ENCODE data around the gene MCTS1.

The MCTS1 gene

GRCh38 chrX:120560842-120561633 is 42.9 kb upstream of the MCTS1 start, which contains the start of gene CUL4B:
TSS of gene CUL4B (minus strand) at chrX:120560962. CDS start at chrX:120560638, 324 bp downstream.
- Histone ChIP-seq H3K4me2 (ENCODE audit: low read length, poor library complexity, severe bottlenecking) (peak within 1 kb of the TSS; percentile 70), H4K91ac (ENCODE audit: low read length) (peak within 1 kb of the TSS; percentile 90), H2BK12ac (ENCODE audit: low read length in 2 of 2) (peak within 1 kb of the TSS; percentile 54 to 72), H2AK5ac (ENCODE audit: low read length, severe bottlenecking) (peak within 1 kb of the TSS; percentile 93), H3K4me3 (ENCODE audit: insufficient read depth in 1 of 2, low read depth in 1 of 2, low read length in 2 of 2) (peak within 1 kb of the TSS; percentile 65 to 91), H2BK15ac (ENCODE audit: low read depth, poor library complexity, severe bottlenecking) (peak within 1 kb of the TSS; percentile 52), H2BK5ac (ENCODE audit: low read depth, low read length, poor library complexity, severe bottlenecking) (peak within 1 kb of the TSS; percentile 79), H3K27me3 (ENCODE audit: control insufficient read depth in 1 of 2, insufficient read depth in 1 of 2, low read length in 2 of 2) (no peaks in the 10 kb centered on the region), H3K4ac (ENCODE audit: low read depth in 1 of 2, low read length in 2 of 2) (peak within 1 kb of the TSS in 1 of 2 experiments; percentile 86), H3K23ac (ENCODE audit: low read length in 2 of 2) (no peak within 1 kb of the TSS), H3K18ac (ENCODE audit: low read depth in 1 of 2, low read length in 2 of 2) (peak within 1 kb of the TSS; percentile 81 to 88), H2AFZ (ENCODE audit: low read depth, low read length) (no peak within 1 kb of the TSS), H3K79me1 (replicated peaks; ENCODE audit: low read length, poor library complexity, severe bottlenecking) (peaks cover 3% of the 10 kb centered on the region), H3K27ac (ENCODE audit: low read length, poor library complexity, severe bottlenecking) (peak within 1 kb of the TSS; percentile 100), H3K4me1 (ENCODE audit: control insufficient read depth, insufficient read depth, low read depth, low read length) (peaks cover 3% of the 10 kb centered on the region), H4K8ac (ENCODE audit: low read length) (peak within 1 kb of the TSS; percentile 75), H3K9me3 (ENCODE audit: control insufficient read depth, low read length) (no peaks in the 10 kb centered on the region), H3K9ac (ENCODE audit: low read length) (peak within 1 kb of the TSS; percentile 95), H3K14ac (ENCODE audit: low read length in 2 of 2) (peak within 1 kb of the TSS in 1 of 2 experiments; percentile 86), H3K36me3 (ENCODE audit: control insufficient read depth in 1 of 2, insufficient read depth in 2 of 2, low read depth in 1 of 2, low read length in 2 of 2) (peaks cover 0 to 14% of the 10 kb centered on the region in 2 experiments), H2BK120ac (ENCODE audit: low read depth, low read length) (peak within 1 kb of the TSS; percentile 34)
- peak; percentile 97 for DNase-seq
- WGBS = 3% methylated on average over 12 of the region's 54 CpGs

- Histone ChIP-seq H2BK120ac (ENCODE audit: low read depth, low read length) (no peak overlapping the region), H3K23ac (ENCODE audit: low read length in 2 of 2) (no peak overlapping the region), H4K91ac (ENCODE audit: low read length) (no peak overlapping the region), H2BK15ac (ENCODE audit: low read depth, poor library complexity, severe bottlenecking) (no peak overlapping the region), H3K4ac (ENCODE audit: low read depth in 1 of 2, low read length in 2 of 2) (no peak overlapping the region), H3K27ac (ENCODE audit: low read length, poor library complexity, severe bottlenecking) (peak overlapping the region; percentile 67), H2AFZ (ENCODE audit: low read depth, low read length) (no peak overlapping the region), H2BK12ac (ENCODE audit: low read length in 2 of 2) (no peak overlapping the region), H3K27me3 (ENCODE audit: control insufficient read depth in 1 of 2, insufficient read depth in 1 of 2, low read length in 2 of 2) (no peaks in the 10 kb centered on the region), H3K4me2 (ENCODE audit: low read length, poor library complexity, severe bottlenecking) (peak overlapping the region; percentile 43), H3K18ac (ENCODE audit: low read depth in 1 of 2, low read length in 2 of 2) (no peak overlapping the region), H3K9ac (ENCODE audit: low read length) (peak overlapping the region; percentile 94), H2BK5ac (ENCODE audit: low read depth, low read length, poor library complexity, severe bottlenecking) (no peak overlapping the region), H3K4me1 (ENCODE audit: control insufficient read depth, insufficient read depth, low read depth, low read length) (peaks cover 3% of the 10 kb centered on the region), H3K79me1 (replicated peaks; ENCODE audit: low read length, poor library complexity, severe bottlenecking) (peaks cover 3% of the 10 kb centered on the region), H3K9me3 (ENCODE audit: control insufficient read depth, low read length) (no peaks in the 10 kb centered on the region), H4K8ac (ENCODE audit: low read length) (no peak overlapping the region), H3K14ac (ENCODE audit: low read length in 2 of 2) (no peak overlapping the region), H2AK5ac (ENCODE audit: low read length, severe bottlenecking) (no peak overlapping the region), H3K36me3 (ENCODE audit: control insufficient read depth in 1 of 2, insufficient read depth in 2 of 2, low read depth in 1 of 2, low read length in 2 of 2) (peaks cover 0 to 8% of the 10 kb centered on the region in 2 experiments), H3K4me3 (ENCODE audit: insufficient read depth in 1 of 2, low read depth in 1 of 2, low read length in 2 of 2) (peak overlapping the region in 1 of 2 experiments; percentile 83)
- WGBS = 6% methylated on average over 7 of the region's 12 CpGs
- no peak for DNase-seq
Observed at GRCh38 chrX:120561634-120562568, 42.0 kb upstream of the MCTS1 start.

- Histone ChIP-seq H3K23ac (ENCODE audit: low read length in 2 of 2) (no peak overlapping the region), H3K9me3 (ENCODE audit: control insufficient read depth, low read length) (no peaks in the 10 kb centered on the region), H3K27ac (ENCODE audit: low read length, poor library complexity, severe bottlenecking) (no peak overlapping the region), H2BK12ac (ENCODE audit: low read length in 2 of 2) (no peak overlapping the region), H4K8ac (ENCODE audit: low read length) (peak overlapping the region; percentile 13), H3K79me1 (replicated peaks; ENCODE audit: low read length, poor library complexity, severe bottlenecking) (peaks cover 3% of the 10 kb centered on the region), H2BK120ac (ENCODE audit: low read depth, low read length) (no peak overlapping the region), H2AFZ (ENCODE audit: low read depth, low read length) (no peak overlapping the region), H2BK5ac (ENCODE audit: low read depth, low read length, poor library complexity, severe bottlenecking) (no peak overlapping the region), H3K27me3 (ENCODE audit: control insufficient read depth in 1 of 2, insufficient read depth in 1 of 2, low read length in 2 of 2) (no peaks in the 10 kb centered on the region), H3K14ac (ENCODE audit: low read length in 2 of 2) (no peak overlapping the region), H2BK15ac (ENCODE audit: low read depth, poor library complexity, severe bottlenecking) (no peak overlapping the region), H2AK5ac (ENCODE audit: low read length, severe bottlenecking) (peak overlapping the region; percentile 59), H3K4me3 (ENCODE audit: insufficient read depth in 1 of 2, low read depth in 1 of 2, low read length in 2 of 2) (peak overlapping the region in 1 of 2 experiments; percentile 83), H4K91ac (ENCODE audit: low read length) (peak overlapping the region; percentile 21), H3K36me3 (ENCODE audit: control insufficient read depth in 1 of 2, insufficient read depth in 2 of 2, low read depth in 1 of 2, low read length in 2 of 2) (peaks cover 0 to 2% of the 10 kb centered on the region in 2 experiments), H3K18ac (ENCODE audit: low read depth in 1 of 2, low read length in 2 of 2) (no peak overlapping the region), H3K4me1 (ENCODE audit: control insufficient read depth, insufficient read depth, low read depth, low read length) (peaks cover 3% of the 10 kb centered on the region), H3K4me2 (ENCODE audit: low read length, poor library complexity, severe bottlenecking) (no peak overlapping the region), H3K9ac (ENCODE audit: low read length) (peak overlapping the region; percentile 94), H3K4ac (ENCODE audit: low read depth in 1 of 2, low read length in 2 of 2) (no peak overlapping the region)
- DNase-seq = no peak
- 79% methylated on average over 1 of the region's 2 CpGs for WGBS
Observed at GRCh38 chrX:120562569-120562926, 41.4 kb upstream of the MCTS1 start.

- no peak overlapping the region for H3K14ac ChIP-seq (ENCODE audit: low read length in 2 of 2)
- H4K8ac ChIP-seq (ENCODE audit: low read length) = no peak overlapping the region
- H3K4me2 ChIP-seq (ENCODE audit: low read length, poor library complexity, severe bottlenecking) = no peak overlapping the region
- no CpG with 5 or more reads among the region's 1 CpG for WGBS
- H3K36me3 ChIP-seq (ENCODE audit: control insufficient read depth in 1 of 2, insufficient read depth in 2 of 2, low read depth in 1 of 2, low read length in 2 of 2) = no peaks in the 10 kb centered on the region
- H3K27ac ChIP-seq (ENCODE audit: low read length, poor library complexity, severe bottlenecking) = no peak overlapping the region
- no peaks in the 10 kb centered on the region for H3K27me3 ChIP-seq (ENCODE audit: control insufficient read depth in 1 of 2, insufficient read depth in 1 of 2, low read length in 2 of 2)
- peaks cover 3% of the 10 kb centered on the region for H3K79me1 ChIP-seq (replicated peaks; ENCODE audit: low read length, poor library complexity, severe bottlenecking)
- H3K9ac ChIP-seq (ENCODE audit: low read length) = no peak overlapping the region
- no peak overlapping the region for H3K4me3 ChIP-seq (ENCODE audit: insufficient read depth in 1 of 2, low read depth in 1 of 2, low read length in 2 of 2)
- H3K23ac ChIP-seq (ENCODE audit: low read length in 2 of 2) = no peak overlapping the region
- H2BK5ac ChIP-seq (ENCODE audit: low read depth, low read length, poor library complexity, severe bottlenecking) = no peak overlapping the region
- no peak overlapping the region for H3K18ac ChIP-seq (ENCODE audit: low read depth in 1 of 2, low read length in 2 of 2)
- no peak overlapping the region for H3K4ac ChIP-seq (ENCODE audit: low read depth in 1 of 2, low read length in 2 of 2)
- no peak overlapping the region for H2AK5ac ChIP-seq (ENCODE audit: low read length, severe bottlenecking)
- H2BK120ac ChIP-seq (ENCODE audit: low read depth, low read length) = no peak overlapping the region
- no peak overlapping the region for H4K91ac ChIP-seq (ENCODE audit: low read length)
- no peaks in the 10 kb centered on the region for H3K9me3 ChIP-seq (ENCODE audit: control insufficient read depth, low read length)
- no peak overlapping the region for H2BK12ac ChIP-seq (ENCODE audit: low read length in 2 of 2)
- H3K4me1 ChIP-seq (ENCODE audit: control insufficient read depth, insufficient read depth, low read depth, low read length) = peaks cover 3% of the 10 kb centered on the region
- no peak overlapping the region for H2BK15ac ChIP-seq (ENCODE audit: low read depth, poor library complexity, severe bottlenecking)
- DNase-seq = no peak
- H2AFZ ChIP-seq (ENCODE audit: low read depth, low read length) = no peak overlapping the region
Observed at GRCh38 chrX:120564925-120565324, 39.0 kb upstream of the MCTS1 start.
